Hepatocyte (in vitro differentiated cells): ENCODE results near the gene MAP3K3. TPM values are rescaled to one million over a fixed set of nuclear protein-coding genes. Genes with fewer than 3 reads are reported as not detected.

ENCODE experiments used
- DNase-seq: peaks from one replicate; pipeline ENCODE4 v3.0.0-alpha.2; 2016; ENCODE audit warnings: low spot score
- H2AFZ ChIP-seq: fragments of 200-600 bp; sonication (generic); 2 replicates; pipeline ENCODE4 v1.6.0; 2016; ENCODE audit warnings: antibody characterized with exemption, mild to moderate bottlenecking
- H3K27ac ChIP-seq: fragments of 200-600 bp; sonication (generic); 2 replicates; pipeline ENCODE4 v1.5.1; 2016; ENCODE audit warnings: mild to moderate bottlenecking
- H3K27me3 ChIP-seq: fragments of 200-600 bp; sonication (generic); 2 replicates; pipeline ENCODE4 v1.6.1; 2016
- H3K36me3 ChIP-seq: fragments of 200-600 bp; sonication (generic); replicated peaks from 2 replicates; pipeline ENCODE4 v1.5.1; 2016; ENCODE audit warnings: low read depth; ENCODE audit not compliant: insufficient read depth
- H3K4me1 ChIP-seq: fragments of 200-600 bp; sonication (generic); 2 replicates; pipeline ENCODE4 v1.5.1; 2016; ENCODE audit warnings: mild to moderate bottlenecking, moderate library complexity; ENCODE audit not compliant: insufficient read depth
- H3K4me2 ChIP-seq: fragments of 200-600 bp; sonication (generic); 2 replicates; pipeline ENCODE4 v1.6.0; 2016
- H3K4me3 ChIP-seq: fragments of 200-600 bp; sonication (generic); 2 replicates; pipeline ENCODE4 v1.5.1; 2016; ENCODE audit warnings: mild to moderate bottlenecking
- H3K79me2 ChIP-seq: fragments of 200-600 bp; sonication (generic); 2 replicates; pipeline ENCODE4 v1.6.0; 2017; ENCODE audit warnings: mild to moderate bottlenecking
- H3K9me2 ChIP-seq: fragments of 200-600 bp; sonication (generic); replicated peaks from 2 replicates; pipeline ENCODE4 v1.6.0; 2017; ENCODE audit warnings: mild to moderate bottlenecking; ENCODE audit not compliant: insufficient read depth
- H3K9me3 ChIP-seq: fragments of 200-600 bp; sonication (generic); 2 replicates; pipeline ENCODE4 v1.5.1; 2016; ENCODE audit warnings: low read depth, mild to moderate bottlenecking
- H4K20me1 ChIP-seq: fragments of 200-600 bp; sonication (generic); 2 replicates; pipeline ENCODE4 v1.6.0; 2016; ENCODE audit warnings: mild to moderate bottlenecking; ENCODE audit not compliant: insufficient read depth, poor library complexity, severe bottlenecking
- CTCF ChIP-seq: fragments of 200-600 bp; sonication (generic); IDR thresholded peaks from 2 replicates; pipeline ENCODE4 v1.5.1; 2016; ENCODE audit warnings: antibody characterized with exemption, mild to moderate bottlenecking; ENCODE audit not compliant: poor library complexity
- EZH2 ChIP-seq: fragments of 200-600 bp; sonication (generic); IDR thresholded peaks from 2 replicates; pipeline ENCODE4 v1.6.1; 2016; ENCODE audit warnings: antibody characterized with exemption, mild to moderate bottlenecking, borderline replicate concordance
- EZH2phosphoT487 ChIP-seq: fragments of 200-600 bp; sonication (generic); IDR thresholded peaks from one replicate; pipeline ENCODE4 v1.6.1; 2018; ENCODE audit warnings: antibody characterized with exemption, mild to moderate bottlenecking, low read depth, moderate library complexity; ENCODE audit not compliant: unreplicated experiment, severe bottlenecking
- WGBS: methylation state at CpG from one replicate; pipeline ENCODE4 v1.1.6; 2016; ENCODE audit warnings: low lambda C conversion rate; ENCODE audit errors: missing lambda C conversion rate; 5-methylcytosine and 5-hydroxymethylcytosine counted together
- polyA plus RNA-seq: library from polyadenylated mRNA; unstranded; fragments of >200 nt; fragmentation: Nextera tagmentation; extraction: Ambion mirVana; gene quantifications from 2 replicates; pipeline ENCODE4 v1.2.1, GENCODE V29; 2016
- total RNA-seq: library from RNA; depleted of rRNA; stranded (reverse); fragments of >200 nt; gene quantifications from 2 replicates; pipeline ENCODE4 v1.2.3, GENCODE V29; 2014

The MAP3K3 gene
- total and polyA plus RNA-seq, 2 experiments from 2014 or later, result 13.4 to 15.5 TPM

DNA sequence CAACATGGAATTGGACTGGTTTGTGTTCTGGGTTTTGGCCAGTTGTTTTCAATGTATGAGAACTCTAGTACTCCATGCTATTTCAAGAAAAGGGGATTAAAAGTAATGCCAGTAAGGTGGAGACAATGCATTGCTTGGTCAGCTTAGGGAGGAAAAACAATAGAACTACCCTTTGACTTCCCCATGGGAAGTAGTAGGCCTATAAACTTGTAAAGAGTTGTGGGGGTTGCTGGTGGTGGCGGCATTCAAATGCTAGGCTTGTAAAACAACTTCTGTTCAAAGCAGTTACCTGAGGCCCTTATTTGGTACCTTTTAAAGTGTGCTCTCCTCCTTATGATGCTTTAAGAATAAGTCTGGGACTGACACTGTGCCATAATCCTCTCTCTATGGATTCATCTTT is 9.4 kb downstream of the MAP3K3 start:
- Histone ChIP-seq H3K27ac (no peak overlapping the region), H3K27me3 (no peaks in the 10 kb centered on the region), H3K9me3 (no peaks in the 10 kb centered on the region), H2AFZ (no peak overlapping the region), H3K4me3 (no peak overlapping the region), H3K9me2 (no peaks in the 10 kb centered on the region), H4K20me1 (peaks cover 10% of the 10 kb centered on the region), H3K4me2 (no peak overlapping the region), H3K36me3 (no peaks in the 10 kb centered on the region), H3K79me2 (peaks cover 50% of the 10 kb centered on the region), H3K4me1 (peaks cover 4% of the 10 kb centered on the region)
- WGBS, result 77% methylated on average over 1 of the region's 1 CpG
- DNase-seq, result no peak
- TF ChIP-seq EZH2phosphoT487, result no peak
- no peak for TF ChIP-seq CTCF
- no peak for TF ChIP-seq EZH2

- Histone ChIP-seq H3K9me3 (no peaks in the 10 kb centered on the region), H3K27ac (no peak overlapping the region), H3K27me3 (no peaks in the 10 kb centered on the region), H3K4me2 (no peak overlapping the region), H3K79me2 (peaks cover 29% of the 10 kb centered on the region), H3K9me2 (no peaks in the 10 kb centered on the region), H4K20me1 (no peaks in the 10 kb centered on the region), H3K4me1 (no peaks in the 10 kb centered on the region), H2AFZ (no peak overlapping the region), H3K4me3 (no peak overlapping the region), H3K36me3 (no peaks in the 10 kb centered on the region)
- DNase-seq, result no peak
- TF ChIP-seq EZH2, result no peak
- no peak for TF ChIP-seq EZH2phosphoT487
- no peak for TF ChIP-seq CTCF
Measured at GRCh38 chr17:63633742-63634141, 11.5 kb downstream of the MAP3K3 start.

DNA sequence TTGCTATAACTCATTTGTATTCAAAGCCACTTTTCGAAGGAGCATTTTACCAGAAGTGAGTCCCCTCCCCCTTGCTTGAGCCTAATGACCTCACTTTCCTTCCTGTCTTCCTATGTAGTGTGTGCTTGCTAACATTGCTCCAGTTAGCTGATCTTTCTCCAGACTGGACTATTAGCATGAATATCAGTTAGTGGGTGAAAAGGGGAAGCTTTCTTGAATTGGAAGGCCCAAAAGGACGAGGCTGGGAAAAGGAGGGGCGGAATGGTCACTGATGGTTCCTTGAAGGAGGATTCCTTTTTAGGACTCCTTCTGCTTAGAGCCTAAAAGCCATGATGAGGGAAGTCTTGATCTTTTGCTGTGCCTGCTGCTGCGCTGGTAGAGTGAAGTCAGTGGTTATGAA is 11.9 kb downstream of the MAP3K3 start:
- Histone ChIP-seq H3K36me3 (no peaks in the 10 kb centered on the region), H3K4me2 (no peak overlapping the region), H4K20me1 (no peaks in the 10 kb centered on the region), H3K27me3 (no peaks in the 10 kb centered on the region), H3K9me2 (no peaks in the 10 kb centered on the region), H3K27ac (no peak overlapping the region), H3K4me3 (no peak overlapping the region), H2AFZ (no peak overlapping the region), H3K79me2 (peaks cover 25% of the 10 kb centered on the region), H3K9me3 (no peaks in the 10 kb centered on the region), H3K4me1 (no peaks in the 10 kb centered on the region)
- 70% methylated on average over 4 of the region's 4 CpGs for WGBS
- DNase-seq, result no peak
- TF ChIP-seq EZH2 (no peak), CTCF (no peak), EZH2phosphoT487 (no peak)

- H3K4me1 ChIP-seq, result no peaks in the 10 kb centered on the region
- H3K9me2 ChIP-seq, result no peaks in the 10 kb centered on the region
- no peak overlapping the region for H2AFZ ChIP-seq
- no peak overlapping the region for H3K4me2 ChIP-seq
- peaks cover 22% of the 10 kb centered on the region for H3K79me2 ChIP-seq
- WGBS, result 90% methylated on average over 1 of the region's 1 CpG
- no peak overlapping the region for H3K27ac ChIP-seq
- H3K36me3 ChIP-seq, result no peaks in the 10 kb centered on the region
- no peaks in the 10 kb centered on the region for H3K9me3 ChIP-seq
- TF ChIP-seq EZH2phosphoT487 (no peak), EZH2 (no peak), CTCF (no peak)
- H4K20me1 ChIP-seq, result no peaks in the 10 kb centered on the region
- H3K27me3 ChIP-seq, result no peaks in the 10 kb centered on the region
- DNase-seq, result no peak
- H3K4me3 ChIP-seq, result no peak overlapping the region
Measured at GRCh38 chr17:63634816-63635215, 12.6 kb downstream of the MAP3K3 start.
